AG10803 (cell line): Measurements from ENCODE around the gene LAMP2.

Source experiments
- DNase-seq: peaks from one replicate; pipeline ENCODE4 v3.0.0; 2010; ENCODE audit warnings: low read depth
- H3K4me3 ChIP-seq: 2 replicates; pipeline ENCODE4 v1.5.1; 2011; ENCODE audit warnings: mild to moderate bottlenecking, low read length, control low read depth
- CTCF ChIP-seq: conservative IDR thresholded peaks from 2 replicates; pipeline ENCODE4 v1.5.1; 2011; ENCODE audit warnings: mild to moderate bottlenecking, low read length, control low read depth, inconsistent platforms

LAMP2 gene

GRCh38 chrX:120468479-120468824, 644 bp downstream of the LAMP2 start:
- no peak for DNase-seq
- H3K4me3 ChIP-seq: peak overlapping the region; percentile 73
- TF ChIP-seq CTCF: no peak

- DNase-seq: no peak
- peak overlapping the region; percentile 73 for H3K4me3 ChIP-seq
- TF ChIP-seq CTCF: no peak
Observed at GRCh38 chrX:120468071-120468470, 1.0 kb downstream of the LAMP2 start.

- no peak overlapping the region for H3K4me3 ChIP-seq
- DNase-seq: no peak
- TF ChIP-seq CTCF: no peak
Observed at GRCh38 chrX:120464411-120464810, 4.7 kb downstream of the LAMP2 start.

GRCh38 chrX:120463241-120463640, 5.9 kb downstream of the LAMP2 start:
- peak; percentile 43 for DNase-seq
- no peak overlapping the region for H3K4me3 ChIP-seq
- TF ChIP-seq CTCF: no peak

- no peak for DNase-seq
- no peak for TF ChIP-seq CTCF
- no peak overlapping the region for H3K4me3 ChIP-seq
Observed at GRCh38 chrX:120462370-120462769, 6.7 kb downstream of the LAMP2 start.

- TF ChIP-seq CTCF: no peak
- no peak for DNase-seq
- no peak overlapping the region for H3K4me3 ChIP-seq
Observed at GRCh38 chrX:120459309-120459708, 9.8 kb downstream of the LAMP2 start.

GRCh38 chrX:120457766-120458180, 11.3 kb downstream of the LAMP2 start:
- no peak overlapping the region for H3K4me3 ChIP-seq
- no peak for TF ChIP-seq CTCF
- peak; percentile 82 for DNase-seq
